Measurements from ENCODE around the gene PIGC. TPM values are rescaled to one million over a fixed set of nuclear protein-coding genes. Genes with fewer than 3 reads are reported as not detected.

PIGC gene
- total and polyA plus RNA-seq, 12 donors: 19.7 to 33.6 (median 25.2) TPM

DNA sequence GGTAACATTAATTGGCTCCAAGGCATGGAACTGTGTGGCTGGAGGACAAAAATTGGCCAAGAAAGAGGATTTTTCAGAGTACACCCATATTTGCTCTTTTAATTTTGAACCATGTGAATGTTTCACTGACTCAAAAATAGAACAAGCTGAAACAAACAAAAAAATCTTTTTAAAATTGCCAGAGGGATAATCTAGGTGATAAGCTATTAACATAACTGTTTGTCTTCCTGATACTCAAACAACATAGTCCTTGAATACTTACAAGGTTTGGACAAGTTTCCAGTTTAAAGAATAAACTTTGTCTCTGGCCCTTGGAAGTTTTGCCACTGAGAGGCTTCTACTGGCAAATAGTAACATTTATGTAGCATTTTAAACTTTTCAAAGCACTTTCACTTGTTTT is 30.0 kb upstream of the PIGC start:
- H3K4me1 ChIP-seq (replicated peaks in 1 of 2): peaks cover 0 to 6% of the 10 kb centered on the region in 2 donors
- no peaks in the 10 kb centered on the region for H3K36me3 ChIP-seq (replicated peaks in 1 of 2)
- TF ChIP-seq POLR2A (IDR thresholded peaks at IDR 0.05) (no peak), CTCF (IDR thresholded peaks at IDR 0.05) (no peak)
- H3K27ac ChIP-seq: no peak overlapping the region
- H3K4me3 ChIP-seq: no peak overlapping the region
- no peaks in the 10 kb centered on the region for H3K9me3 ChIP-seq (replicated peaks in 1 of 3)
- no peak for DNase-seq
- no peaks in the 10 kb centered on the region for H3K27me3 ChIP-seq
- intact Hi-C loops (cut with DNase I): no loop called here

DNA sequence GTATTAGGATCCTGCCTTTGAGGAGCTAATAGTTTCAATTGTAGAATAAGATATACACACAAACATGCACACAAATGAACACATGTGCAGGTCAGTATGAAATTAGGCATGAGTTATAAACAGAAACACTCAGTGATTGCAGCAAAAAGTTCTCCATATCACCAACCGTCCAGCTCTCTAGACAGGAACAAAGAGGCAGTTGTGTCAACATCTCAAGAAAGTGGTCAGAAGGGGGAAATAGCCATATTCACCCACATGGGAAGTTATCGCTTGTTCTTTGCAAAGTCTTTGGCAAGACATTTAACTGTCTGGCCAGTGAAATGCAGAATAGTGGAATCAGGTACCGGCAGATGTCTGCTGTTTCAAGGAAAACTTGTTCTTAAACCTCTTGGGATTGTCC is 29.4 kb upstream of the PIGC start:
- TF ChIP-seq CTCF (IDR thresholded peaks at IDR 0.05): no peak
- TF ChIP-seq POLR2A (IDR thresholded peaks at IDR 0.05): no peak
- WGBS, 4 donors: 44 to 58% (median 52%) methylated on average over 3 of the region's 3 CpGs
- DNase-seq: no peak
- no peak overlapping the region for H3K27ac ChIP-seq
- intact Hi-C loops (cut with DNase I): no loop called here
- no peaks in the 10 kb centered on the region for H3K9me3 ChIP-seq (replicated peaks in 1 of 3)
- H3K4me3 ChIP-seq: no peak overlapping the region
- peaks cover 0 to 6% of the 10 kb centered on the region in 2 donors for H3K4me1 ChIP-seq (replicated peaks in 1 of 2)
- no peaks in the 10 kb centered on the region for H3K27me3 ChIP-seq
- no peaks in the 10 kb centered on the region for H3K36me3 ChIP-seq (replicated peaks in 1 of 2)

- H3K36me3 ChIP-seq (replicated peaks in 1 of 2): no peaks in the 10 kb centered on the region
- H3K9me3 ChIP-seq (replicated peaks in 1 of 3): no peaks in the 10 kb centered on the region
- 35 to 73% (median 55%) methylated on average over 1 of the region's 1 CpG for WGBS, 4 donors
- H3K4me3 ChIP-seq: no peak overlapping the region
- no peaks in the 10 kb centered on the region for H3K27me3 ChIP-seq
- H3K27ac ChIP-seq: no peak overlapping the region
- TF ChIP-seq POLR2A (IDR thresholded peaks at IDR 0.05) (no peak), CTCF (IDR thresholded peaks at IDR 0.05) (no peak)
- no peak for DNase-seq
- intact Hi-C loops (cut with DNase I): no loop called here
- H3K4me1 ChIP-seq (replicated peaks in 1 of 2): peaks cover 0 to 6% of the 10 kb centered on the region in 2 donors
These were observed 28.6 kb upstream of the PIGC start for GRCh38 chr1:172472495-172472894.

DNA sequence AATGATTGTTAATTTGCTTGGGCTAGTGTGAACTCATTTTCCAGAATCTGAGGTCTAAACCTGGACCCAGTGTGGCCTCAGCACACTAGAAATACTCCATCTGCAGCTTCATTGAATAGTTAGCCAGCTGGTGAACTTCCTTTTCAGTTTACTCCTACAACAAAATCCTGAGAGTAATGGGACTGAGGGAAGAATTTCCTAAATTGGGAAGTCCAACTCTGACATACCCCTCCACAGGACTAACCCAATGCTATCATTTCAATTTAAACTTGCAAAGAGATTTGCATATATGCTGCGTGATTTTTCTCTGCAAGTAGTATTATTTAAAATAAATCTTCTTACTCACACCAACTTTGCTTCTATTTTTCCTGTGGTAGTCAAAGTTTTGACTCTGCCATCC is 27.8 kb upstream of the PIGC start:
- intact Hi-C loops (cut with DNase I): no loop called here
- no peak overlapping the region for H3K4me3 ChIP-seq
- no peaks in the 10 kb centered on the region for H3K27me3 ChIP-seq
- no peak for DNase-seq
- H3K36me3 ChIP-seq (replicated peaks in 1 of 2): no peaks in the 10 kb centered on the region
- no peaks in the 10 kb centered on the region for H3K9me3 ChIP-seq (replicated peaks in 1 of 3)
- 88 to 100% (median 97%) methylated on average over 1 of the region's 1 CpG for WGBS, 4 donors
- peaks cover 0 to 6% of the 10 kb centered on the region in 2 donors for H3K4me1 ChIP-seq (replicated peaks in 1 of 2)
- no peak overlapping the region for H3K27ac ChIP-seq
- TF ChIP-seq POLR2A (IDR thresholded peaks at IDR 0.05): no peak
- TF ChIP-seq CTCF (IDR thresholded peaks at IDR 0.05): no peak

Measured in adrenal gland (tissue), 12 donors.